IMR-90 (cell line): Measurements from ENCODE around the gene BANF1. TPM values are rescaled to one million over a fixed set of nuclear protein-coding genes. Genes with fewer than 3 reads are reported as not detected.

Source experiments
- ATAC-seq: fragments of 200-7000 bp; cut with Tn5 transposase; 2 replicates; pipeline ENCODE4 v1.9.1; 2020; ENCODE audit warnings: low read depth, mild to moderate bottlenecking, moderate library complexity
- BruUV-seq: library from RNA; stranded (reverse); fragments of 400-500 nt; replicated peaks from 2 replicates; lab custom pipeline; 2021; lab: Mats Ljungman, UMichigan
- CTCF ChIA-PET: fragments of 300-600 bp; formaldehyde crosslinking; extraction: SDS; loops from one replicate; lab custom pipeline; 2021; ENCODE audit warnings: antibody characterized with exemption; lab: Yijun Ruan, JAX
- POLR2A ChIA-PET: fragments of 300-600 bp; sonication (Branson Sonifier 250); formaldehyde crosslinking; loops from one replicate; lab custom pipeline; 2022; ENCODE audit warnings: antibody characterized with exemption; ENCODE audit not compliant: unreplicated experiment; lab: Charles Lee
- DNase-seq: peaks from one replicate; pipeline ENCODE4 v3.0.0; 2013
- H2AFZ ChIP-seq: replicated peaks from 2 replicates; pipeline ENCODE3; 2013; ENCODE audit warnings: low read length, mild to moderate bottlenecking; ENCODE audit not compliant: poor library complexity
- H2AK5ac ChIP-seq: 2 replicates; pipeline ENCODE4 v1.6.1; 2013; ENCODE audit warnings: low read depth, low read length, inconsistent platforms
- H2AK9ac ChIP-seq: replicated peaks from 2 replicates; pipeline ENCODE3; 2013; ENCODE audit warnings: mild to moderate bottlenecking, low read depth, low read length, moderate library complexity; ENCODE audit not compliant: poor library complexity
- H2BK120ac ChIP-seq: 2 replicates; pipeline ENCODE4 v1.6.1; 2013; ENCODE audit warnings: low read depth, low read length, inconsistent platforms
- H2BK15ac ChIP-seq: 3 replicates; pipeline ENCODE4 v1.6.1; 2013; ENCODE audit warnings: low read depth, low read length, inconsistent platforms
- H2BK20ac ChIP-seq: 2 replicates; pipeline ENCODE4 v1.6.1; 2013; ENCODE audit warnings: low read depth, mild to moderate bottlenecking, inconsistent platforms, low read length, moderate library complexity
- H2BK5ac ChIP-seq: 2 replicates; pipeline ENCODE4 v1.6.1; 2013; ENCODE audit warnings: mild to moderate bottlenecking, low read depth, low read length, inconsistent platforms; ENCODE audit not compliant: poor library complexity, severe bottlenecking
- H3K14ac ChIP-seq: replicated peaks from 2 replicates; pipeline ENCODE4 v1.6.1; 2013; ENCODE audit warnings: low read depth, low read length, inconsistent platforms
- H3K18ac ChIP-seq: 2 replicates; pipeline ENCODE4 v1.6.1; 2013; ENCODE audit warnings: low read depth, low read length, control low read depth
- H3K23ac ChIP-seq: 2 replicates; pipeline ENCODE4 v1.6.1; 2013; ENCODE audit warnings: low read depth, low read length, inconsistent platforms
- H3K27ac ChIP-seq: 2 replicates; pipeline ENCODE4 v1.5.1; 2013; ENCODE audit warnings: mild to moderate bottlenecking, control low read depth, low read length; ENCODE audit not compliant: insufficient read depth
- H3K27me3 ChIP-seq: 2 replicates; pipeline ENCODE4 v1.6.1; 2013; ENCODE audit warnings: low read length; ENCODE audit not compliant: control insufficient read depth, insufficient read depth
- H3K36me3 ChIP-seq: 2 replicates; pipeline ENCODE4 v1.6.1; 2013; ENCODE audit warnings: low read length, mixed read lengths; ENCODE audit not compliant: control insufficient read depth, insufficient read depth
- H3K4ac ChIP-seq: 2 replicates; pipeline ENCODE4 v1.6.1; 2013; ENCODE audit warnings: low read depth, low read length, inconsistent platforms
- H3K4me1 ChIP-seq: 2 replicates; pipeline ENCODE4 v1.6.1; 2013; ENCODE audit warnings: low read length, mixed read lengths; ENCODE audit not compliant: control insufficient read depth, insufficient read depth
- H3K4me2 ChIP-seq: 2 replicates; pipeline ENCODE4 v1.6.1; 2013; ENCODE audit warnings: low read depth, mild to moderate bottlenecking, control low read depth, low read length, moderate library complexity
- H3K4me3 ChIP-seq: 2 replicates; pipeline ENCODE4 v1.5.1; 2013; ENCODE audit warnings: low read depth, mild to moderate bottlenecking, control low read depth, low read length, moderate library complexity; ENCODE audit not compliant: insufficient read depth
- H3K56ac ChIP-seq: 2 replicates; pipeline ENCODE4 v1.6.1; 2013; ENCODE audit warnings: low read length, inconsistent platforms; ENCODE audit not compliant: insufficient read depth; ENCODE audit errors: extremely low read depth
- H3K79me1 ChIP-seq, 2 experiments: 2 replicates each; pipeline ENCODE4 v1.6.1; 2013; ENCODE audit warnings: low read length in 2 of 2, inconsistent platforms in 1 of 2, low read depth in 1 of 2
- H3K9ac ChIP-seq: 2 replicates; pipeline ENCODE4 v1.6.1; 2013; ENCODE audit warnings: low read depth, low read length, control low read depth
- H3K9me1 ChIP-seq: 2 replicates; pipeline ENCODE4 v1.6.1; 2013; ENCODE audit warnings: low read length, inconsistent platforms; ENCODE audit not compliant: insufficient read depth
- H3K9me3 ChIP-seq: 2 replicates; pipeline ENCODE4 v1.6.1; 2013; ENCODE audit warnings: low read length; ENCODE audit not compliant: control insufficient read depth, insufficient read depth
- H4K20me1 ChIP-seq: 2 replicates; pipeline ENCODE4 v1.6.1; 2013; ENCODE audit warnings: low read length, inconsistent platforms; ENCODE audit not compliant: insufficient read depth
- H4K5ac ChIP-seq: 2 replicates; pipeline ENCODE4 v1.6.1; 2013; ENCODE audit warnings: mild to moderate bottlenecking, low read depth, low read length, control low read depth
- H4K8ac ChIP-seq, 2 experiments: 2 replicates each; pipeline ENCODE4 v1.6.1; 2013; ENCODE audit warnings: low read depth in 2 of 2, low read length in 2 of 2, control low read depth in 1 of 2, inconsistent platforms in 1 of 2
- H4K91ac ChIP-seq: 2 replicates; pipeline ENCODE4 v1.6.1; 2013; ENCODE audit warnings: low read depth, low read length, inconsistent platforms; ENCODE audit not compliant: insufficient read depth
- BHLHE40 ChIP-seq: fragments of 150-350 bp; IDR thresholded peaks from 2 replicates; pipeline ENCODE4 v1.6.1; 2016; ENCODE audit warnings: mild to moderate bottlenecking, low read depth, low read length
- MAFK ChIP-seq: IDR thresholded peaks from 2 replicates; pipeline ENCODE4 v1.6.1; 2012; ENCODE audit warnings: low read depth, low read length, improper control_type of control experiment
- MAZ ChIP-seq: IDR thresholded peaks from 2 replicates; pipeline ENCODE4 v1.6.1; 2012; ENCODE audit warnings: low read depth, mild to moderate bottlenecking, low read length, improper control_type of control experiment, moderate library complexity, borderline replicate concordance
- NFE2L2 ChIP-seq: fragments of 150-350 bp; IDR thresholded peaks from 2 replicates; pipeline ENCODE4 v1.6.1; 2016; ENCODE audit warnings: low read depth, mild to moderate bottlenecking, low read length
- RAD21 ChIP-seq: IDR thresholded peaks from 2 replicates; pipeline ENCODE4 v1.6.1; 2012; ENCODE audit warnings: low read length, improper control_type of control experiment
- RFX5 ChIP-seq: IDR thresholded peaks from 2 replicates; pipeline ENCODE4 v1.8.0; 2012; ENCODE audit warnings: low read depth, mild to moderate bottlenecking, low read length, moderate library complexity
- SMC3 ChIP-seq: fragments of 150-350 bp; IDR thresholded peaks from 2 replicates; pipeline ENCODE4 v1.6.1; 2016; ENCODE audit warnings: low read depth, mild to moderate bottlenecking, antibody characterized with exemption, low read length, moderate library complexity
- USF2 ChIP-seq: fragments of 150-350 bp; IDR thresholded peaks from 2 replicates; pipeline ENCODE4 v1.6.1; 2017; ENCODE audit warnings: mild to moderate bottlenecking, antibody characterized with exemption, low read length, low read depth
- WGBS, 2 experiments: methylation state at CpG; one replicate each; pipeline versions ENCODE4 v1.1.5 to v1.1.7; 2013; ENCODE audit warnings: missing lambda C conversion rate in 2 of 2; ENCODE audit not compliant: insufficient read length in 1 of 2; ENCODE audit errors: extremely low coverage in 2 of 2; 5-methylcytosine and 5-hydroxymethylcytosine counted together
- dilution Hi-C: fragments of 300-500 bp; cut with HindIII; formaldehyde crosslinking; loops from one replicate; pipeline ENCODE4 v1.14.3; 2018; ENCODE audit warnings: low sequenced_read_pairs; ENCODE audit not compliant: unreplicated experiment
- in situ Hi-C: fragments of 300-500 bp; cut with MboI; formaldehyde crosslinking; loops from 3 replicates; pipeline ENCODE4 v1.14.3; 2019; ENCODE audit warnings: low sequenced_read_pairs, inconsistent platforms, mixed read lengths
- intact Hi-C: fragments of 100-400 bp; cut with micrococcal nuclease; formaldehyde crosslinking; loops from 2 replicates; pipeline ENCODE4 v1.10.0; 2022
- polyA plus RNA-seq, 3 experiments: library from polyadenylated mRNA; depleted of rRNA; stranded (reverse); fragments of >200 nt; gene quantifications; 2 replicates each; pipeline ENCODE4 v1.2.3, GENCODE V29; 2012; ENCODE audit warnings: low replicate concordance in 1 of 3
- total RNA-seq: library from RNA; depleted of rRNA; stranded (reverse); fragments of >200 nt; gene quantifications from 2 replicates; pipeline ENCODE4 v1.2.3, GENCODE V29; 2012
- TF ChIP-seq, protein P1 (sequence below): conservative IDR thresholded peaks from 2 replicates; pipeline ENCODE4 v1.5.1; 2012; ENCODE audit warnings: mild to moderate bottlenecking, low read depth, low read length, improper control_type of control experiment
- TF ChIP-seq, protein P2 (sequence below): fragments of 150-350 bp; IDR thresholded peaks from 2 replicates; pipeline ENCODE4 v1.6.1; 2016; ENCODE audit warnings: low read depth, mild to moderate bottlenecking, low read length, moderate library complexity, borderline replicate concordance

BANF1 gene
- total and polyA plus RNA-seq, 2 of the 4 experiments (the other 2 are of a cell fraction) = 36.6 to 242 TPM

- H3K9me3 ChIP-seq = no peaks in the 10 kb centered on the region
- dilution Hi-C loops (no loop called here), in situ Hi-C loops (no loop called here), intact Hi-C loops (no loop called here)
- no peak overlapping the region for H3K27ac ChIP-seq
- H2AK5ac ChIP-seq = no peak overlapping the region
- H3K14ac ChIP-seq = no peak overlapping the region
- H3K9me1 ChIP-seq = peaks cover 4% of the 10 kb centered on the region; the same call in 1 of the 2 replicates
- H2BK5ac ChIP-seq = no peak overlapping the region
- no peak overlapping the region for H2BK15ac ChIP-seq
- peaks cover 7% of the 10 kb centered on the region for H4K20me1 ChIP-seq
- H3K23ac ChIP-seq = no peak overlapping the region
- H4K91ac ChIP-seq = no peak overlapping the region
- H3K4me1 ChIP-seq = peaks cover 7% of the 10 kb centered on the region
- POLR2A ChIA-PET = no interaction called here
- no peak overlapping the region for H4K8ac ChIP-seq
- H3K27me3 ChIP-seq = no peaks in the 10 kb centered on the region
- CTCF ChIA-PET = no interaction called here
- H2AFZ ChIP-seq = no peak overlapping the region
- no peak for DNase-seq
- BruUV-seq = no TSS peak
- H3K9ac ChIP-seq = no peak overlapping the region
- H3K18ac ChIP-seq = no peak overlapping the region
- no peak overlapping the region for H3K56ac ChIP-seq
- H3K36me3 ChIP-seq = peaks cover 59% of the 10 kb centered on the region
- H3K79me1 ChIP-seq = peaks cover 18 to 60% of the 10 kb centered on the region in 2 experiments
- no peak overlapping the region for H3K4me3 ChIP-seq
- H2BK20ac ChIP-seq = no peak overlapping the region
- WGBS, 2 experiments = 100% methylated on average over 6 of the region's 30 CpGs; no CpG with 5 or more reads in 1 of the 2 experiments
- no peak overlapping the region for H2BK120ac ChIP-seq
- no peak overlapping the region for H3K4me2 ChIP-seq
- peak overlapping the region; percentile 50 for H2AK9ac ChIP-seq
- H4K5ac ChIP-seq = no peak overlapping the region
- TF ChIP-seq SMC3 (no peak), MAFK (no peak), NFE2L2 (no peak), BHLHE40 (no peak), MAZ (no peak), RFX5 (no peak), RAD21 (no peak), USF2 (no peak)
- TF ChIP-seq, protein P1, sequence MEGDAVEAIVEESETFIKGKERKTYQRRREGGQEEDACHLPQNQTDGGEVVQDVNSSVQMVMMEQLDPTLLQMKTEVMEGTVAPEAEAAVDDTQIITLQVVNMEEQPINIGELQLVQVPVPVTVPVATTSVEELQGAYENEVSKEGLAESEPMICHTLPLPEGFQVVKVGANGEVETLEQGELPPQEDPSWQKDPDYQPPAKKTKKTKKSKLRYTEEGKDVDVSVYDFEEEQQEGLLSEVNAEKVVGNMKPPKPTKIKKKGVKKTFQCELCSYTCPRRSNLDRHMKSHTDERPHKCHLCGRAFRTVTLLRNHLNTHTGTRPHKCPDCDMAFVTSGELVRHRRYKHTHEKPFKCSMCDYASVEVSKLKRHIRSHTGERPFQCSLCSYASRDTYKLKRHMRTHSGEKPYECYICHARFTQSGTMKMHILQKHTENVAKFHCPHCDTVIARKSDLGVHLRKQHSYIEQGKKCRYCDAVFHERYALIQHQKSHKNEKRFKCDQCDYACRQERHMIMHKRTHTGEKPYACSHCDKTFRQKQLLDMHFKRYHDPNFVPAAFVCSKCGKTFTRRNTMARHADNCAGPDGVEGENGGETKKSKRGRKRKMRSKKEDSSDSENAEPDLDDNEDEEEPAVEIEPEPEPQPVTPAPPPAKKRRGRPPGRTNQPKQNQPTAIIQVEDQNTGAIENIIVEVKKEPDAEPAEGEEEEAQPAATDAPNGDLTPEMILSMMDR = no peak
- TF ChIP-seq, protein P2, sequence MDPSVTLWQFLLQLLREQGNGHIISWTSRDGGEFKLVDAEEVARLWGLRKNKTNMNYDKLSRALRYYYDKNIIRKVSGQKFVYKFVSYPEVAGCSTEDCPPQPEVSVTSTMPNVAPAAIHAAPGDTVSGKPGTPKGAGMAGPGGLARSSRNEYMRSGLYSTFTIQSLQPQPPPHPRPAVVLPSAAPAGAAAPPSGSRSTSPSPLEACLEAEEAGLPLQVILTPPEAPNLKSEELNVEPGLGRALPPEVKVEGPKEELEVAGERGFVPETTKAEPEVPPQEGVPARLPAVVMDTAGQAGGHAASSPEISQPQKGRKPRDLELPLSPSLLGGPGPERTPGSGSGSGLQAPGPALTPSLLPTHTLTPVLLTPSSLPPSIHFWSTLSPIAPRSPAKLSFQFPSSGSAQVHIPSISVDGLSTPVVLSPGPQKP = no peak
- no peak overlapping the region for H3K4ac ChIP-seq
- ATAC-seq = no peak
Measured at GRCh38 chr11:65967329-65967934, 34.9 kb upstream of the BANF1 start.
